Astrocyte (in vitro differentiated cells and primary cell): ENCODE data around the gene ODR4. TPM values are rescaled to one million over a fixed set of nuclear protein-coding genes. Genes with fewer than 3 reads are reported as not detected.

Experiments used
- DNase-seq: peaks from one replicate; pipeline ENCODE4 v3.0.0-alpha.2; 2010; ENCODE audit warnings: low read depth
- FAIRE-seq: peaks from 2 replicates; lab custom pipeline; 2011; peaks lifted over from hg19 to GRCh38; lab: Jason Lieb, UNC
- H2AFZ ChIP-seq: 2 replicates; pipeline ENCODE4 v1.6.0; 2012; ENCODE audit warnings: low read depth, low read length, inconsistent platforms
- H3K27ac ChIP-seq: 2 replicates; pipeline ENCODE4 v1.5.1; 2011; ENCODE audit warnings: low read depth, low read length, inconsistent platforms
- H3K27me3 ChIP-seq: 2 replicates; pipeline ENCODE4 v1.6.0; 2011; ENCODE audit warnings: low read length, inconsistent platforms; ENCODE audit not compliant: insufficient read depth
- H3K36me3 ChIP-seq: 2 replicates; pipeline ENCODE4 v1.5.1; 2011; ENCODE audit warnings: low read length, inconsistent platforms; ENCODE audit not compliant: insufficient read depth
- H3K4me1 ChIP-seq: 2 replicates; pipeline ENCODE4 v1.5.1; 2011; ENCODE audit warnings: low read length, inconsistent platforms; ENCODE audit not compliant: insufficient read depth
- H3K4me2 ChIP-seq: 2 replicates; pipeline ENCODE4 v1.6.0; 2012; ENCODE audit warnings: low read length, inconsistent platforms
- H3K4me3 ChIP-seq: 2 replicates; pipeline ENCODE4 v1.5.1; 2011; ENCODE audit warnings: low read depth, mild to moderate bottlenecking, low read length, inconsistent platforms; ENCODE audit not compliant: insufficient read depth
- H3K79me2 ChIP-seq: 2 replicates; pipeline ENCODE4 v1.6.0; 2012; ENCODE audit warnings: mild to moderate bottlenecking, low read length, inconsistent platforms; ENCODE audit not compliant: insufficient read depth
- H3K9ac ChIP-seq: 2 replicates; pipeline ENCODE4 v1.6.0; 2012; ENCODE audit warnings: mild to moderate bottlenecking, low read length, inconsistent platforms
- H3K9me3 ChIP-seq: 2 replicates; pipeline ENCODE4 v1.5.1; 2012; ENCODE audit warnings: low read depth, mild to moderate bottlenecking, low read length, inconsistent platforms; ENCODE audit not compliant: insufficient read depth
- H4K20me1 ChIP-seq: 2 replicates; pipeline ENCODE4 v1.6.0; 2012; ENCODE audit warnings: low read length, inconsistent platforms; ENCODE audit not compliant: insufficient read depth
- H3K27ac Mint-ChIP-seq: one replicate; pipeline ENCODE4 v1.8.0; 2021; ENCODE audit warnings: mild to moderate bottlenecking, mixed read lengths; ENCODE audit not compliant: unreplicated experiment
- H3K27me3 Mint-ChIP-seq: one replicate; pipeline ENCODE4 v1.8.0; 2021; ENCODE audit warnings: low read depth, mixed read lengths; ENCODE audit not compliant: unreplicated experiment
- H3K36me3 Mint-ChIP-seq: one replicate; pipeline ENCODE4 v1.8.0; 2021; ENCODE audit warnings: low read depth, mixed read lengths; ENCODE audit not compliant: unreplicated experiment
- H3K4me1 Mint-ChIP-seq: one replicate; pipeline ENCODE4 v1.8.0; 2021; ENCODE audit warnings: low read depth, mixed read lengths; ENCODE audit not compliant: unreplicated experiment
- H3K4me3 Mint-ChIP-seq: one replicate; pipeline ENCODE4 v1.8.0; 2021; ENCODE audit warnings: mild to moderate bottlenecking, moderate library complexity, mixed read lengths; ENCODE audit not compliant: unreplicated experiment
- H3K9me3 Mint-ChIP-seq: one replicate; pipeline ENCODE4 v1.8.0; 2021; ENCODE audit warnings: mild to moderate bottlenecking, mixed read lengths; ENCODE audit not compliant: unreplicated experiment
- CTCF ChIP-seq: IDR thresholded peaks from 2 replicates; pipeline ENCODE4 v1.5.1; 2011; ENCODE audit warnings: low read depth, mild to moderate bottlenecking, inconsistent platforms, low read length, moderate library complexity; ENCODE audit not compliant: insufficient read depth
- EZH2 ChIP-seq: IDR thresholded peaks from 2 replicates; pipeline ENCODE4 v1.6.1; 2012; ENCODE audit warnings: mild to moderate bottlenecking, low read length, inconsistent platforms; ENCODE audit not compliant: insufficient read depth
- total RNA-seq: library from RNA; stranded (reverse); gene quantifications from 2 replicates; pipeline ENCODE4 v1.2.1, GENCODE V29; 2021

ODR4 gene
- total RNA-seq, 1 donor from 2014 or later: 22.1 TPM

GRCh38 chr1:186327331-186327730 lies 48.3 kb upstream of the ODR4 start:
- no peak overlapping the region for H3K27ac ChIP-seq
- H2AFZ ChIP-seq: no peak overlapping the region
- TF ChIP-seq EZH2: no peak
- TF ChIP-seq CTCF: no peak
- no peak for FAIRE-seq
- no peak for DNase-seq
- Mint-ChIP-seq H3K36me3 (peaks cover 5% of the 10 kb centered on the region), H3K4me3 (no peak overlapping the region), H3K27ac (no peak overlapping the region), H3K9me3 (no peaks in the 10 kb centered on the region), H3K27me3 (no peaks in the 10 kb centered on the region), H3K4me1 (no peaks in the 10 kb centered on the region)
- H3K4me3 ChIP-seq: no peak overlapping the region
- no peaks in the 10 kb centered on the region for H3K79me2 ChIP-seq
- no peaks in the 10 kb centered on the region for H3K9me3 ChIP-seq
- no peaks in the 10 kb centered on the region for H3K27me3 ChIP-seq
- H3K9ac ChIP-seq: no peak overlapping the region
- H4K20me1 ChIP-seq: peaks cover 3% of the 10 kb centered on the region
- H3K4me2 ChIP-seq: no peak overlapping the region
- peaks cover 71% of the 10 kb centered on the region for H3K36me3 ChIP-seq
- H3K4me1 ChIP-seq: no peaks in the 10 kb centered on the region

DNA sequence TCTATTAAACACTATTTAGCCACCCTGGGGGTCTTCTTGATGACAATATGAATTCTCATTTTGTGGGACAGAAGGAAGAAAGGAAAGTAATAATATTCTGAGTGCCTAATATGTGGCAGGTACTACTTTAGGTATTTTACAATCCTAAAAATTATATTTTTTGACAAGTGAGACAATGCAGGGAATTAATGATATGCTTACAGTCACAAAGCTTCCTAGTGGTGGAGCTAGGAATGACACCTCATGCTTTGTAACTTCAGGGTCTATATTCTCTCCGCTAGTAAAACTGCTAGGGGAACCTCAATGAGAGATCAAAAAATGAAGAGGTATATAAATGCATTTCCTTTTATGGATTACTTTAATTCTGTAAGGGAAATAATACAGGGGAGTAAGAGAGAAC lies 44.9 kb upstream of the ODR4 start:
- H3K4me2 ChIP-seq: no peak overlapping the region
- H2AFZ ChIP-seq: no peak overlapping the region
- no peak overlapping the region for H3K4me3 ChIP-seq
- Mint-ChIP-seq H3K4me1 (no peaks in the 10 kb centered on the region), H3K9me3 (no peaks in the 10 kb centered on the region), H3K27me3 (no peaks in the 10 kb centered on the region), H3K4me3 (no peak overlapping the region), H3K27ac (no peak overlapping the region), H3K36me3 (peaks cover 2% of the 10 kb centered on the region)
- no peak overlapping the region for H3K27ac ChIP-seq
- H3K9ac ChIP-seq: no peak overlapping the region
- H4K20me1 ChIP-seq: peaks cover under 1% of the 10 kb centered on the region
- H3K36me3 ChIP-seq: peaks cover 74% of the 10 kb centered on the region
- H3K27me3 ChIP-seq: no peaks in the 10 kb centered on the region
- no peaks in the 10 kb centered on the region for H3K4me1 ChIP-seq
- peak; percentile 36 for TF ChIP-seq CTCF
- no peak for TF ChIP-seq EZH2
- no peaks in the 10 kb centered on the region for H3K79me2 ChIP-seq
- H3K9me3 ChIP-seq: no peaks in the 10 kb centered on the region
- no peak for DNase-seq
- no peak for FAIRE-seq

DNA sequence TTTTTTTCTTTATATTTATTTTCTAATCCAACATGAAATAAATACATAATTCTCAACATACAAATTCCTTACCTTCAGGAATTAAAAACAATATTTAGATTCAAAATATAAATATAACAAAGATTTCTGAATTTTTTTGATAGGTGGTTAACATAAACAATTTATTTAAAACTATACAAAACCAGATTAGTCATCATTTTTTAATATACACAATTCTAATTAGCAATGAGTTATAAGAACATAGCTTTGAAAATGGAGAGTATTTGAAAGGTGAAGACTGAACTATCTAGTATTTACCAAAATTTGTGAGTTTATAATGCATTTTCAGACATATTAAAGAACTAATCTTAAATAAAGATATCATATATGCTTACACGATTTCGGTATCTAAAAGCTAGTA lies 38.1 kb upstream of the ODR4 start:
- no peak overlapping the region for H3K9ac ChIP-seq
- H3K36me3 ChIP-seq: peaks cover 77% of the 10 kb centered on the region
- H3K27ac Mint-ChIP-seq: no peak overlapping the region
- H3K36me3 Mint-ChIP-seq: peaks cover 2% of the 10 kb centered on the region
- H3K27me3 ChIP-seq: no peaks in the 10 kb centered on the region
- no peaks in the 10 kb centered on the region for H3K79me2 ChIP-seq
- TF ChIP-seq EZH2: no peak
- TF ChIP-seq CTCF: no peak
- no peak overlapping the region for H3K4me2 ChIP-seq
- H3K9me3 Mint-ChIP-seq: no peaks in the 10 kb centered on the region
- no peak overlapping the region for H2AFZ ChIP-seq
- H3K27me3 Mint-ChIP-seq: no peaks in the 10 kb centered on the region
- H3K9me3 ChIP-seq: no peaks in the 10 kb centered on the region
- H3K4me3 ChIP-seq: no peak overlapping the region
- no peak for DNase-seq
- no peaks in the 10 kb centered on the region for H3K4me1 Mint-ChIP-seq
- no peak overlapping the region for H3K4me3 Mint-ChIP-seq
- H3K27ac ChIP-seq: no peak overlapping the region
- no peaks in the 10 kb centered on the region for H3K4me1 ChIP-seq
- no peak for FAIRE-seq
- H4K20me1 ChIP-seq: no peaks in the 10 kb centered on the region
